SU-DHL-6 (cell line): ENCODE measurements around the gene GXYLT2.

ENCODE experiments used
- H2AFZ ChIP-seq: fragments of 200-600 bp; sonication (generic); 2 replicates; pipeline ENCODE4 v1.6.1; 2014; ENCODE audit warnings: low read depth, mild to moderate bottlenecking, moderate library complexity, mixed read lengths, antibody characterized with exemption, low read length; ENCODE audit not compliant: severe bottlenecking
- H3F3A ChIP-seq: fragments of 200-600 bp; shearing (Covaris generic); 2 replicates; pipeline ENCODE4 v1.6.0; 2016; ENCODE audit warnings: antibody characterized with exemption, mild to moderate bottlenecking; ENCODE audit not compliant: insufficient read depth
- H3K27ac ChIP-seq: fragments of 200-600 bp; sonication (generic); 2 replicates; pipeline ENCODE4 v1.5.1; 2016; ENCODE audit warnings: low read depth, mild to moderate bottlenecking, low read length, moderate library complexity, mixed read lengths
- H3K27me3 ChIP-seq: fragments of 200-600 bp; sonication (generic), shearing (Covaris generic); 2 replicates; pipeline ENCODE4 v1.6.0; 2014; ENCODE audit warnings: mild to moderate bottlenecking, low read length
- H3K36me3 ChIP-seq: fragments of 200-600 bp; sonication (generic); 2 replicates; pipeline ENCODE4 v1.6.1; 2014; ENCODE audit warnings: mild to moderate bottlenecking, low read length, mixed read lengths
- H3K4me2 ChIP-seq: fragments of 300-600, 200-600 bp; shearing (Covaris generic), sonication (generic); 2 replicates; pipeline ENCODE4 v1.6.0; 2014; ENCODE audit warnings: low read length, low read depth, mild to moderate bottlenecking; ENCODE audit not compliant: poor library complexity, severe bottlenecking
- H3K4me3 ChIP-seq: fragments of 200-600 bp; sonication (generic); 2 replicates; pipeline ENCODE4 v1.5.1; 2014; ENCODE audit warnings: antibody characterized with exemption, low read length, mild to moderate bottlenecking, mixed read lengths; ENCODE audit not compliant: insufficient read depth, poor library complexity, severe bottlenecking
- H3K79me2 ChIP-seq: fragments of 200-600 bp; sonication (generic); 2 replicates; pipeline ENCODE4 v1.6.1; 2014; ENCODE audit warnings: mild to moderate bottlenecking, low read length, moderate library complexity; ENCODE audit not compliant: insufficient read depth
- H3K9ac ChIP-seq: fragments of 200-600 bp; sonication (generic); 2 replicates; pipeline ENCODE4 v1.7.0; 2014; ENCODE audit warnings: mild to moderate bottlenecking, low read length
- H3K9me2 ChIP-seq: fragments of 200-600 bp; sonication (generic); replicated peaks from 2 replicates; pipeline ENCODE4 v1.6.1; 2014; ENCODE audit warnings: low read length; ENCODE audit not compliant: insufficient read depth
- H3K9me3 ChIP-seq: fragments of 200-600 bp; sonication (generic); 2 replicates; pipeline ENCODE4 v1.6.1; 2014; ENCODE audit warnings: low read length, mixed read lengths; ENCODE audit not compliant: insufficient read depth
- H4K20me1 ChIP-seq: fragments of 200-600 bp; sonication (generic); 2 replicates; pipeline ENCODE4 v1.6.1; 2014; ENCODE audit warnings: low read depth, mild to moderate bottlenecking, antibody characterized with exemption, low read length, moderate library complexity, mixed read lengths
- CTCF ChIP-seq: fragments of 200-600 bp; sonication (generic); IDR thresholded peaks from one replicate; pipeline ENCODE4 v1.5.1; 2017; ENCODE audit warnings: antibody characterized with exemption, mild to moderate bottlenecking, low read length, moderate library complexity; ENCODE audit not compliant: insufficient read depth, poor library complexity, severe bottlenecking
- EZH2phosphoT487 ChIP-seq: fragments of 200-600 bp; sonication (generic), shearing (Covaris generic); conservative IDR thresholded peaks from 2 replicates; pipeline ENCODE4 v1.6.1; 2018; ENCODE audit warnings: mild to moderate bottlenecking, antibody characterized with exemption, low read length, moderate library complexity, mixed read lengths

GXYLT2 gene

GRCh38 chr3:72973786-72974185 lies 85.9 kb downstream of the GXYLT2 start:
- H3K4me3 ChIP-seq = no peak overlapping the region
- H3K9me2 ChIP-seq = no peaks in the 10 kb centered on the region
- no peaks in the 10 kb centered on the region for H3F3A ChIP-seq
- H3K27ac ChIP-seq = no peak overlapping the region
- no peak overlapping the region for H3K9ac ChIP-seq
- no peak overlapping the region for H2AFZ ChIP-seq
- TF ChIP-seq EZH2phosphoT487 (no peak), CTCF (no peak)
- no peaks in the 10 kb centered on the region for H3K27me3 ChIP-seq
- no peak overlapping the region for H3K4me2 ChIP-seq
- H3K9me3 ChIP-seq = no peaks in the 10 kb centered on the region
- no peaks in the 10 kb centered on the region for H4K20me1 ChIP-seq
- no peaks in the 10 kb centered on the region for H3K36me3 ChIP-seq
- H3K79me2 ChIP-seq = no peaks in the 10 kb centered on the region

GRCh38 chr3:72974956-72975355 lies 87.1 kb downstream of the GXYLT2 start:
- no peak for TF ChIP-seq CTCF
- TF ChIP-seq EZH2phosphoT487 = no peak
- Histone ChIP-seq H3K9me3 (no peaks in the 10 kb centered on the region), H3K27ac (no peak overlapping the region), H3K9me2 (no peaks in the 10 kb centered on the region), H3K4me3 (no peak overlapping the region), H3K9ac (no peak overlapping the region), H4K20me1 (no peaks in the 10 kb centered on the region), H2AFZ (no peak overlapping the region), H3K4me2 (no peak overlapping the region), H3K79me2 (no peaks in the 10 kb centered on the region), H3K27me3 (no peaks in the 10 kb centered on the region), H3F3A (no peaks in the 10 kb centered on the region), H3K36me3 (no peaks in the 10 kb centered on the region)

GRCh38 chr3:72976281-72976741 lies 88.5 kb downstream of the GXYLT2 start:
- no peak overlapping the region for H3K9ac ChIP-seq
- no peak overlapping the region for H3K27ac ChIP-seq
- no peaks in the 10 kb centered on the region for H3K9me2 ChIP-seq
- H3K36me3 ChIP-seq = no peaks in the 10 kb centered on the region
- H3K9me3 ChIP-seq = no peaks in the 10 kb centered on the region
- no peak for TF ChIP-seq EZH2phosphoT487
- TF ChIP-seq CTCF = no peak
- no peak overlapping the region for H3K4me3 ChIP-seq
- H4K20me1 ChIP-seq = no peaks in the 10 kb centered on the region
- no peaks in the 10 kb centered on the region for H3K27me3 ChIP-seq
- H3K79me2 ChIP-seq = no peaks in the 10 kb centered on the region
- no peaks in the 10 kb centered on the region for H3F3A ChIP-seq
- no peak overlapping the region for H3K4me2 ChIP-seq
- no peak overlapping the region for H2AFZ ChIP-seq
